Neural progenitor cell (in vitro differentiated cells): ENCODE results near the gene TSTD2.

Source experiments
- CTCF ChIP-seq: fragments of 200-600 bp; sonication (generic); IDR thresholded peaks from 2 replicates; pipeline ENCODE4 v1.5.1; 2017; ENCODE audit warnings: antibody characterized with exemption, mild to moderate bottlenecking
- EZH2 ChIP-seq: fragments of 200-600 bp; sonication (generic); IDR thresholded peaks from 2 replicates; pipeline ENCODE4 v1.6.1; 2017; ENCODE audit warnings: antibody characterized with exemption, mild to moderate bottlenecking, moderate library complexity
- EZH2phosphoT487 ChIP-seq: fragments of 200-600 bp; sonication (generic); IDR thresholded peaks from 2 replicates; pipeline ENCODE4 v1.6.1; 2017; ENCODE audit warnings: antibody characterized with exemption

DNA sequence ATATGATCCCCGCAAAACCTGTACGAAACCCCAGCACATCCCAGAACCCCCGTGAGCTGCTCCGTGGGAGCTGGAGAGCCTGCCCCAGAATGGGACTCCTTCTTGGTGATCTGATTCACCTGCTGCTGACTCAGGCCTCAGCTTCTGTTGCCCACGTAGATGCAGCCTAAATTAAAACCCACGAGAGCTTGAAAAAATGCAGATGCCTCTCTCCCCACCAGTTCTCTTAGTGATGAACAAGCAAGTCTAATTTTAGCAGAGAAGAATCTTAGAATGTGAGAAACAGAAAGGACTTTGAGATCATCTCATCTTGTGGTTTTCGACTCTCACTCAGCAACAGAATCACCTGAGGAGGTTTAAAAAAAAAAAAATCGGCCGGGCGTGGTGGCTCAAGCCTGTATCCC, 74.1 kb downstream of the TSTD2 start:
- TF ChIP-seq CTCF (no peak), EZH2phosphoT487 (no peak), EZH2 (no peak)
